Activated naive CD8-positive, alpha-beta T cell treated with anti-CD3 and anti-CD28 coated beads, Interleukin-2, amount 10 ng/mL, durations not matched to agents 7 days and 5 days (primary cell): ENCODE data around the gene GJC2. TPM values are rescaled to one million over a fixed set of nuclear protein-coding genes. Genes with fewer than 3 reads are reported as not detected.

Experiments
- ATAC-seq: fragments of 150-1000 bp; cut with Tn5 transposase; one replicate; pipeline ENCODE4 v1.10.0; 2021; ENCODE audit warnings: low read depth, moderate library complexity
- POLR2A ChIA-PET: fragments of 350-600 bp; sonication (Branson Sonifier 250); formaldehyde crosslinking; loops from one replicate; lab custom pipeline; 2021; ENCODE audit warnings: antibody characterized with exemption; lab: Charles Lee
- DNase-seq: peaks from one replicate; pipeline ENCODE4 v3.0.0; 2021
- H3K27ac Mint-ChIP-seq: one replicate; pipeline ENCODE4 v1.8.0; 2022; ENCODE audit warnings: mild to moderate bottlenecking, mixed read lengths
- H3K27me3 Mint-ChIP-seq: one replicate; pipeline ENCODE4 v1.8.0; 2022; ENCODE audit warnings: mild to moderate bottlenecking, moderate library complexity, mixed read lengths
- H3K36me3 Mint-ChIP-seq: one replicate; pipeline ENCODE4 v1.8.0; 2021; ENCODE audit warnings: mild to moderate bottlenecking, mixed read lengths
- H3K4me1 Mint-ChIP-seq: one replicate; pipeline ENCODE4 v1.8.0; 2021; ENCODE audit warnings: mixed read lengths
- H3K4me3 Mint-ChIP-seq: one replicate; pipeline ENCODE4 v1.8.0; 2022; ENCODE audit warnings: mild to moderate bottlenecking, moderate library complexity, mixed read lengths
- H3K9me3 Mint-ChIP-seq: one replicate; pipeline ENCODE4 v1.8.0; 2021; ENCODE audit warnings: mixed read lengths
- total RNA-seq, 2 experiments: library from RNA; stranded (reverse); gene quantifications; one replicate each; pipeline ENCODE4 v1.2.3, GENCODE V29; 2021

Gene GJC2
- total RNA-seq, 2 experiments from 2014 or later = 6.2 to 7.7 TPM

DNA sequence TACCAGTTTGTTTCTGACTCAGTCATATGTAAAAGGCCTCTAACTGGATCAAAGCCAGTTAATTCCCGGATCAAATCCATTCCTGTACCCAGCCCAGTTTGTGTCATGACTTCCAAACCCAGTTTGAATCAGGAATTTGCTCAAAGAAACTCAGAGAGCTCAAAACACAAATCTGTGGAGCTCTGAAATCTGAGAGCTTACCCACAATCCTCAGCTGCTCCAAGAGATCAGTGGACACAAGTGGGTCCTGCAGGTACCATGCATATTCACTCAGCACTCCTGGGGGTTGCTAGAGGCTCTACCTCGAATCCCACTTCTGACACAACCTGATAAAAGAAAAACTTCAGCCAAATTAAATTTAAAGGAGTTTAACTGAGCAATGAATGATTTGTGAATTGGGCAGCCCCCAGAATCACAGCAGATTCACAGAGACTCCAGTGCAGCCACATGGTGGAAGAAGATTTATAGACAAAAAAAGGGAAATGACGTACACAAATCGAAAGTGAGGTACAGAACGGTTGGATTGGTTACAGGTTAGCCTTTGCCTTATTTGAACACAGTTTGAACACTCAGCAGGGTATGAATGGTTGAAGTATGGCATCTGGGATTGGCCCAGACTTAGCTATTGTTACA is 28.8 kb upstream of the GJC2 start:
- ATAC-seq (peak; percentile 68), DNase-seq (no peak)
- Mint-ChIP-seq H3K4me3 (peak overlapping the region; percentile 64), H3K36me3 (peaks cover 10% of the 10 kb centered on the region), H3K27ac (peak overlapping the region; percentile 71), H3K27me3 (peaks cover 5% of the 10 kb centered on the region), H3K4me1 (peaks cover 6% of the 10 kb centered on the region), H3K9me3 (peaks cover 6% of the 10 kb centered on the region)
- POLR2A ChIA-PET = no interaction called here

GRCh38 chr1:228122921-228123441 is 26.7 kb upstream of the GJC2 start:
- Mint-ChIP-seq H3K27me3 (peaks cover 10% of the 10 kb centered on the region), H3K27ac (no peak overlapping the region), H3K4me3 (no peak overlapping the region), H3K4me1 (peaks cover 6% of the 10 kb centered on the region), H3K36me3 (peaks cover 5% of the 10 kb centered on the region), H3K9me3 (peaks cover 3% of the 10 kb centered on the region)
- DNase-seq (no peak), ATAC-seq (no peak)
- POLR2A ChIA-PET = interaction anchor here (0.7 kb wide), 1 partner anchor 13 kb away, joined by 3 read pairs; no protein-coding TSS in a partner anchor

GRCh38 chr1:228123505-228123904 is 26.2 kb upstream of the GJC2 start:
- H3K4me1 Mint-ChIP-seq = peaks cover 6% of the 10 kb centered on the region
- ATAC-seq (no peak), DNase-seq (no peak)
- H3K27me3 Mint-ChIP-seq = peaks cover 10% of the 10 kb centered on the region
- no peak overlapping the region for H3K4me3 Mint-ChIP-seq
- POLR2A ChIA-PET = no interaction called here
- H3K27ac Mint-ChIP-seq = no peak overlapping the region
- H3K9me3 Mint-ChIP-seq = peaks cover 2% of the 10 kb centered on the region
- peaks cover 3% of the 10 kb centered on the region for H3K36me3 Mint-ChIP-seq

DNA sequence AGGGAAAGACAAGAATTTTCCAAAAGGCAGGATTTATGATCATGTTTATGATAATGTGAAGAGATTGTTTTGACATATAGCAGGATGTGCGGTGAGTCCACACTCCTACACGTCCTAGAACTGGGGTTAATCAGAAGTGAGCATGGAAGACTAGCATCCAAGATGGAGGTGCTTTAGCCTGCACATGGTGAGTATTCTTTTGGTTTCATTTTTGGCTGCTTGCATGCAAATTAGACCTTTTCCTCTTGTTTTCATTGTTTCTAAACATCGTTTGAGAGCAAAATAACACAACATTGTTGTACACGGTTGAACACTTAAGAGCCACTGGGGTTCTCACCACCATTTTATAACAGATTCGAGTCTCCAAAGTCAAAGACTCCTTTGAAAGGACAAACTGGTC is 24.5 kb upstream of the GJC2 start:
- H3K27ac Mint-ChIP-seq = no peak overlapping the region
- POLR2A ChIA-PET = no interaction called here
- no peak for ATAC-seq
- peaks cover 10% of the 10 kb centered on the region for H3K27me3 Mint-ChIP-seq
- H3K4me1 Mint-ChIP-seq = peaks cover 6% of the 10 kb centered on the region
- no peaks in the 10 kb centered on the region for H3K9me3 Mint-ChIP-seq
- H3K36me3 Mint-ChIP-seq = no peaks in the 10 kb centered on the region
- DNase-seq = no peak
- no peak overlapping the region for H3K4me3 Mint-ChIP-seq

DNA sequence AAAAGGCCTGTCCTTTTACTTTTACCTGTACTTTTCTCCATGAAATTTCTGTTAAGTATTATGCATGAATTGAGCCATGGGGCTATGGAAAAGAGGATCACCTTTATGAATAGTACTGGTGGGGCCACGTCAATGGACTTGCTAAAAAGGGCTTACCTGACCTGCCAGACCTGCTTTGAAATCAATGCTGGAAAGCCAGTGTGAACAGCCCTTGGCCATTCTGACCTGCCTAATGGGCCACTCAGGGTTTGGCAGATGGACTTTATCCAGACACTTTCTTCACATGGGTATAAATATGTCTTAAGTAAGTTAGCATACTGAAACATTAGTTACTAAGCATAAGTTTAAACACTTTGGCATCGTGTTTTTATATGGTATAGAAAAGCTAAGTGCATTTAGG is 18.0 kb upstream of the GJC2 start:
- no peaks in the 10 kb centered on the region for H3K9me3 Mint-ChIP-seq
- no peak for DNase-seq
- ATAC-seq = no peak
- H3K27ac Mint-ChIP-seq = no peak overlapping the region
- peaks cover 12% of the 10 kb centered on the region for H3K4me1 Mint-ChIP-seq
- no peak overlapping the region for H3K4me3 Mint-ChIP-seq
- H3K36me3 Mint-ChIP-seq = no peaks in the 10 kb centered on the region
- H3K27me3 Mint-ChIP-seq = peaks cover 29% of the 10 kb centered on the region
- POLR2A ChIA-PET = no interaction called here

- ATAC-seq (no peak), DNase-seq (no peak)
- Mint-ChIP-seq H3K27me3 (peaks cover 28% of the 10 kb centered on the region), H3K36me3 (no peaks in the 10 kb centered on the region), H3K9me3 (no peaks in the 10 kb centered on the region), H3K4me3 (no peak overlapping the region), H3K4me1 (peaks cover 19% of the 10 kb centered on the region), H3K27ac (no peak overlapping the region)
- POLR2A ChIA-PET = interaction anchor here (0.9 kb wide), 1 partner anchor 323 kb away, joined by 3 read pairs; a partner anchor contains a TSS
Measured at GRCh38 chr1:228134591-228134990, 15.1 kb upstream of the GJC2 start.

DNA sequence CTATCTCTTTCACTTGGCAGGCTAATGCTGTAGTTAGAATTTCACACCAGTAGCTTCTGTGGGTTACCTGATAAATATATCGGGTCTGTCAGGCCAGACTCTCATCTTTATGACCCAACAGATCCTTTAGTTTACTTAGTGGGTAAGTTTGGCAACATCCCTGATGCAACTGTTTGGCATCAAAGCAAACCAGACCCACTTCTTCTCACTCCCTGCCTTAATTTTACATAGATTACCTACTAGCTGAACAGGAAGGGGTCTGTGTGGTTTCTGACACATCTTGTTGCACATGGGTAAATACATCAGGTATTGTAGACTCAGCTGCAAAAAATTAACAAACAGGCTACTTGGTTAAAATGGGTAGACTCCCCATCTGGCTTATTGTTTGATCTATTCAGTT is 12.8 kb upstream of the GJC2 start:
- Mint-ChIP-seq H3K27me3 (peaks cover 25% of the 10 kb centered on the region), H3K9me3 (no peaks in the 10 kb centered on the region), H3K36me3 (no peaks in the 10 kb centered on the region), H3K27ac (peak overlapping the region; percentile 28), H3K4me3 (no peak overlapping the region), H3K4me1 (peaks cover 15% of the 10 kb centered on the region)
- POLR2A ChIA-PET = interaction anchor here (0.9 to 6.2 kb wide), 3 partner anchors 27 to 54 kb away, joined by 3 to 62 read pairs (median 6); partner anchors contain the start of genes ARF1, IBA57 and MRPL55
- DNase-seq (no peak), ATAC-seq (no peak)

GRCh38 chr1:228139406-228139930 is 10.3 kb upstream of the GJC2 start:
- ATAC-seq (no peak), DNase-seq (no peak)
- peaks cover 11% of the 10 kb centered on the region for H3K36me3 Mint-ChIP-seq
- peaks cover 37% of the 10 kb centered on the region for H3K4me1 Mint-ChIP-seq
- H3K4me3 Mint-ChIP-seq = peak overlapping the region; percentile 96
- peaks cover 21% of the 10 kb centered on the region for H3K27me3 Mint-ChIP-seq
- no peaks in the 10 kb centered on the region for H3K9me3 Mint-ChIP-seq
- POLR2A ChIA-PET = interaction anchor here (0.5 to 6.2 kb wide), 6 partner anchors 17 to 324 kb away, joined by 3 to 62 read pairs (median 8); partner anchors contain the start of genes IBA57, MRPL55 and TRIM11
- H3K27ac Mint-ChIP-seq = peak overlapping the region; percentile 98

GRCh38 chr1:228139931-228140723 is 9.6 kb upstream of the GJC2 start, which contains the start of gene GUK1:
TSS of gene GUK1 (plus strand) at chr1:228140279. CDS start at chr1:228140303, 24 bp downstream.
- Mint-ChIP-seq H3K4me3 (peak within 1 kb of the TSS; percentile 96), H3K9me3 (no peaks in the 10 kb centered on the region), H3K4me1 (peaks cover 39% of the 10 kb centered on the region), H3K27me3 (peaks cover 16% of the 10 kb centered on the region), H3K27ac (peak within 1 kb of the TSS; percentile 98), H3K36me3 (peaks cover 11% of the 10 kb centered on the region)
- peak; percentile 89 for ATAC-seq
- POLR2A ChIA-PET = interaction anchor here (0.5 to 6.2 kb wide), 17 partner anchors 12 to 374 kb away, joined by 3 to 62 read pairs (median 4); partner anchors contain the start of genes IBA57, MRPL55 and TRIM11
- DNase-seq = peak; percentile 99

GRCh38 chr1:228140724-228141225 is 9.0 kb upstream of the GJC2 start:
- ATAC-seq (no peak), DNase-seq (peak; percentile 57)
- Mint-ChIP-seq H3K27me3 (peaks cover 10% of the 10 kb centered on the region), H3K4me1 (peaks cover 39% of the 10 kb centered on the region), H3K9me3 (no peaks in the 10 kb centered on the region), H3K36me3 (peaks cover 11% of the 10 kb centered on the region), H3K27ac (peak overlapping the region; percentile 98), H3K4me3 (peak overlapping the region; percentile 96)
- POLR2A ChIA-PET = interaction anchor here (0.5 to 6.2 kb wide), 16 partner anchors 11 to 374 kb away, joined by 3 to 62 read pairs (median 4); partner anchors contain the start of genes IBA57, MRPL55 and TRIM11

DNA sequence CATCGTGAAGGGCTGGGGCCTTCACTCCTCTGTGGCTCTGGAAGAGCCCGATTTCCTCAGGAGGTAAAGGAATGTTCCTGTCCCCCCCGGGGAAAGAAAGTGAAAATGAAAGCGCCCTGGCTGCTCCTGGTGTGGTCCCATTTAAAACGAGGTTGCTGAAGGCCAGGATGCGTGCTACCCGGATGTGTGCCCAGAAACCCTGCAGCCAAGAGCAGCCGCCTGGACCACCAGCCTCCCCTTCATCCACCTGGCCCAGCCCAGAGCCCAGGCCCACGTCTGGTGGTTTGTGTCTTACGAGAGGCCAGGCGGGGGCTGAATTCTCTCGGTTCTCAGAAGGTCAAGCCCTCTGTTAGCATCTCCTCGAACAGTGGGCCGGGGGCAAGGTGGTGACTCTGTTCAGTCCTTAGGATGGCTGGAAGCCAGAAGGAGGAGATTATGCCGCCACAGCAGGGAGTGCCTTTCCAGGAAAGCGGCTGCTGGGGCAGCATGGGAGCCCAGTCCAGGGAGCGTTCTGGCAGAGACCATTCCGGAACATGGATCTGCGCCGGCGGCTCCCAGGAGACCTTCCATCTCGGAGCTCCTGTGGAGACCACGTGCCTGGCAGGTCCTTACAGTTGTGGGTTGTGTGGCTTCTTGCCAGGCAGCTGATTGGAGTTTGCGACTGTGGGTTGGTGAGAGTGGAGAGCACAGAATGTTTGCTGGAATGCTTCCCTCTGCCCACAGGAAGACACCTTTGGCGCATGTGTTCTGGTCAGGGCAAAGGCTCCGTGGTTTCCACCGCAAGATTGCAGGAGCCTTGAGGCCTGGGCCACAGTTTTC is 8.3 kb upstream of the GJC2 start:
- peaks cover 33% of the 10 kb centered on the region for H3K4me1 Mint-ChIP-seq
- H3K4me3 Mint-ChIP-seq = peak overlapping the region; percentile 96
- POLR2A ChIA-PET = interaction anchor here (0.9 to 6.2 kb wide), 8 partner anchors 10 to 345 kb away, joined by 3 to 62 read pairs (median 10); partner anchors contain the start of genes IBA57 and MRPL55
- peaks cover 11% of the 10 kb centered on the region for H3K36me3 Mint-ChIP-seq
- no peaks in the 10 kb centered on the region for H3K9me3 Mint-ChIP-seq
- DNase-seq (peak; percentile 54), ATAC-seq (no peak)
- peaks cover 5% of the 10 kb centered on the region for H3K27me3 Mint-ChIP-seq
- peak overlapping the region; percentile 98 for H3K27ac Mint-ChIP-seq

DNA sequence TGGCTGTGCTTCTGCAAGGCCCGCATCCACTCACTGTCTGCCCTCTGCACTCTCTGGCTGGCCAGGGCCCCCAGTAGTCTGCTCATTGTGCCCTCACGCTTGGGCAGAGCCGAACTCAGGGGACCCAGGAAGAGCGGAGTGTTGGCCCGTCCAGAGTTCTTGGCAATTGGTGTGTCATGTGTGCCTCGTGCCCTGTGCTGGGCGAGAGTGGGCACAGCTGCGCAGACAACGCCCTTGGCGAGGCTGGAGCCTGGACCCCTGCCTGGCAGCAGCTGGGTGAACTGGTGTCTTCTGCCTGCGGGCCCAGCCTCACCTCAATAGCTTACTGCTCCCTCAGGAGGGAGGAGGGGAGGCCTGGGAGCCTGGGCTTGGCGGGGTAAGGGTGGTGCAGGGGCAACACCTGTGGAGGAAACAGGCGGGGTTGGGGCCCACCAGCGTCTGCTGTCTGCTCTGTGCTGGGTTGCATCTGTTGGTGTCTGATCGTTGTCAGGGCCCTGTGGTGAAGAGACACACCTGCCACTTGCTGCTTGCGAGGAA is 7.5 kb upstream of the GJC2 start:
- ATAC-seq (no peak), DNase-seq (peak; percentile 31)
- Mint-ChIP-seq H3K36me3 (peaks cover 11% of the 10 kb centered on the region), H3K4me1 (peaks cover 26% of the 10 kb centered on the region), H3K9me3 (no peaks in the 10 kb centered on the region), H3K27ac (peak overlapping the region; percentile 98), H3K4me3 (peak overlapping the region; percentile 96), H3K27me3 (no peaks in the 10 kb centered on the region)
- POLR2A ChIA-PET = interaction anchor here (0.9 to 6.2 kb wide), 7 partner anchors 9 to 344 kb away, joined by 3 to 62 read pairs (median 5); partner anchors contain the start of genes ARF1 and IBA57
